ENCODE results near the gene UPF3A.
"Not testable (repeated sequence)": the region's sequence is repeated elsewhere in the genome, so short reads cannot be mapped to it uniquely, and the experiment has no call there.

Gene UPF3A

GRCh38 chr13:114249077-114249476 lies 32.3 kb upstream of the UPF3A start:
- Histone ChIP-seq H3K4me3 (ENCODE audit: insufficient read depth in 1 of 2, low read depth in 1 of 2, low read length in 2 of 2) (no peak overlapping the region), H3K23ac (ENCODE audit: low read length in 2 of 2) (no peak overlapping the region), H3K27me3 (ENCODE audit: control insufficient read depth in 1 of 2, insufficient read depth in 1 of 2, low read length in 2 of 2) (no peaks in the 10 kb centered on the region), H3K9me3 (ENCODE audit: control insufficient read depth, low read length) (no peaks in the 10 kb centered on the region), H3K4me2 (ENCODE audit: low read length, poor library complexity, severe bottlenecking) (no peak overlapping the region), H4K8ac (ENCODE audit: low read length) (no peak overlapping the region), H2BK12ac (ENCODE audit: low read length in 2 of 2) (no peak overlapping the region), H3K4me1 (ENCODE audit: control insufficient read depth, insufficient read depth, low read depth, low read length) (peaks cover 5% of the 10 kb centered on the region), H3K4ac (ENCODE audit: low read depth in 1 of 2, low read length in 2 of 2) (no peak overlapping the region), H2BK5ac (ENCODE audit: low read depth, low read length, poor library complexity, severe bottlenecking) (no peak overlapping the region), H2BK15ac (ENCODE audit: low read depth, poor library complexity, severe bottlenecking) (no peak overlapping the region), H2AFZ (ENCODE audit: low read depth, low read length) (no peak overlapping the region), H4K91ac (ENCODE audit: low read length) (no peak overlapping the region), H3K9ac (ENCODE audit: low read length) (no peak overlapping the region), H3K36me3 (ENCODE audit: control insufficient read depth in 1 of 2, insufficient read depth in 2 of 2, low read depth in 1 of 2, low read length in 2 of 2) (peaks cover 36 to 97% of the 10 kb centered on the region in 2 experiments), H3K27ac (ENCODE audit: low read length, poor library complexity, severe bottlenecking) (no peak overlapping the region), H3K14ac (ENCODE audit: low read length in 2 of 2) (no peak overlapping the region), H2BK120ac (ENCODE audit: low read depth, low read length) (no peak overlapping the region), H3K79me1 (replicated peaks; ENCODE audit: low read length, poor library complexity, severe bottlenecking) (peaks cover 20% of the 10 kb centered on the region), H3K18ac (ENCODE audit: low read depth in 1 of 2, low read length in 2 of 2) (no peak overlapping the region), H2AK5ac (ENCODE audit: low read length, severe bottlenecking) (no peak overlapping the region)
- DNase-seq: no peak
- WGBS: 98% methylated on average over 6 of the region's 7 CpGs

- H3K27me3 ChIP-seq (ENCODE audit: control insufficient read depth in 1 of 2, insufficient read depth in 1 of 2, low read length in 2 of 2): not testable (repeated sequence)
Measured at GRCh38 chr13:114251639-114252440, 29.6 kb upstream of the UPF3A start.

GRCh38 chr13:114256547-114256946 lies 24.9 kb upstream of the UPF3A start:
- 93% methylated on average over 1 of the region's 1 CpG for WGBS
- H3K18ac ChIP-seq (ENCODE audit: low read depth in 1 of 2, low read length in 2 of 2): no peak overlapping the region
- no peak overlapping the region for H2BK15ac ChIP-seq (ENCODE audit: low read depth, poor library complexity, severe bottlenecking)
- no peaks in the 10 kb centered on the region for H3K27me3 ChIP-seq (ENCODE audit: control insufficient read depth in 1 of 2, insufficient read depth in 1 of 2, low read length in 2 of 2)
- no peak overlapping the region for H2BK12ac ChIP-seq (ENCODE audit: low read length in 2 of 2)
- H3K4me3 ChIP-seq (ENCODE audit: insufficient read depth in 1 of 2, low read depth in 1 of 2, low read length in 2 of 2): no peak overlapping the region
- H4K8ac ChIP-seq (ENCODE audit: low read length): no peak overlapping the region
- no peak overlapping the region for H3K9ac ChIP-seq (ENCODE audit: low read length)
- no peak overlapping the region for H3K4ac ChIP-seq (ENCODE audit: low read depth in 1 of 2, low read length in 2 of 2)
- H3K79me1 ChIP-seq (replicated peaks; ENCODE audit: low read length, poor library complexity, severe bottlenecking): peaks cover 23% of the 10 kb centered on the region
- no peak overlapping the region for H2BK120ac ChIP-seq (ENCODE audit: low read depth, low read length)
- no peak overlapping the region for H3K14ac ChIP-seq (ENCODE audit: low read length in 2 of 2)
- H3K23ac ChIP-seq (ENCODE audit: low read length in 2 of 2): no peak overlapping the region
- H3K36me3 ChIP-seq (ENCODE audit: control insufficient read depth in 1 of 2, insufficient read depth in 2 of 2, low read depth in 1 of 2, low read length in 2 of 2): peaks cover 16 to 97% of the 10 kb centered on the region in 2 experiments
- no peak for DNase-seq
- no peak overlapping the region for H3K4me2 ChIP-seq (ENCODE audit: low read length, poor library complexity, severe bottlenecking)
- no peak overlapping the region for H3K27ac ChIP-seq (ENCODE audit: low read length, poor library complexity, severe bottlenecking)
- no peak overlapping the region for H2AFZ ChIP-seq (ENCODE audit: low read depth, low read length)
- H3K9me3 ChIP-seq (ENCODE audit: control insufficient read depth, low read length): no peaks in the 10 kb centered on the region
- H3K4me1 ChIP-seq (ENCODE audit: control insufficient read depth, insufficient read depth, low read depth, low read length): peaks cover 2% of the 10 kb centered on the region
- H2AK5ac ChIP-seq (ENCODE audit: low read length, severe bottlenecking): no peak overlapping the region
- H4K91ac ChIP-seq (ENCODE audit: low read length): no peak overlapping the region
- H2BK5ac ChIP-seq (ENCODE audit: low read depth, low read length, poor library complexity, severe bottlenecking): no peak overlapping the region

More at GRCh38 chr13:114251639-114252440, 29.6 kb upstream of the UPF3A start:
- H2BK12ac ChIP-seq (ENCODE audit: low read length in 2 of 2); H3K4ac ChIP-seq (ENCODE audit: low read depth in 1 of 2, low read length in 2 of 2); H3K23ac ChIP-seq (ENCODE audit: low read length in 2 of 2); H4K8ac ChIP-seq (ENCODE audit: low read length); H4K91ac ChIP-seq (ENCODE audit: low read length); H2BK15ac ChIP-seq (ENCODE audit: low read depth, poor library complexity, severe bottlenecking); H3K4me2 ChIP-seq (ENCODE audit: low read length, poor library complexity, severe bottlenecking); H2BK120ac ChIP-seq (ENCODE audit: low read depth, low read length); H3K27ac ChIP-seq (ENCODE audit: low read length, poor library complexity, severe bottlenecking); H3K14ac ChIP-seq (ENCODE audit: low read length in 2 of 2); H3K4me1 ChIP-seq (ENCODE audit: control insufficient read depth, insufficient read depth, low read depth, low read length); H2BK5ac ChIP-seq (ENCODE audit: low read depth, low read length, poor library complexity, severe bottlenecking); H3K4me3 ChIP-seq (ENCODE audit: insufficient read depth in 1 of 2, low read depth in 1 of 2, low read length in 2 of 2); DNase-seq; H3K9ac ChIP-seq (ENCODE audit: low read length); H2AFZ ChIP-seq (ENCODE audit: low read depth, low read length); H3K9me3 ChIP-seq (ENCODE audit: control insufficient read depth, low read length); H3K18ac ChIP-seq (ENCODE audit: low read depth in 1 of 2, low read length in 2 of 2); H2AK5ac ChIP-seq (ENCODE audit: low read length, severe bottlenecking): not testable (repeated sequence)
- 96% methylated on average over 1 of the region's 1 CpG for WGBS
- Histone ChIP-seq H3K36me3 (ENCODE audit: control insufficient read depth in 1 of 2, insufficient read depth in 2 of 2, low read depth in 1 of 2, low read length in 2 of 2) (peaks cover 28 to 97% of the 10 kb centered on the region in 2 experiments), H3K79me1 (replicated peaks; ENCODE audit: low read length, poor library complexity, severe bottlenecking) (peaks cover 18% of the 10 kb centered on the region)

GRCh38 chr13:114257014-114257413 lies 24.4 kb upstream of the UPF3A start:
- H3K4me3 ChIP-seq (ENCODE audit: insufficient read depth in 1 of 2, low read depth in 1 of 2, low read length in 2 of 2): no peak overlapping the region
- H2BK120ac ChIP-seq (ENCODE audit: low read depth, low read length): no peak overlapping the region
- no peak overlapping the region for H3K14ac ChIP-seq (ENCODE audit: low read length in 2 of 2)
- H2AFZ ChIP-seq (ENCODE audit: low read depth, low read length): no peak overlapping the region
- H3K9ac ChIP-seq (ENCODE audit: low read length): no peak overlapping the region
- H3K36me3 ChIP-seq (ENCODE audit: control insufficient read depth in 1 of 2, insufficient read depth in 2 of 2, low read depth in 1 of 2, low read length in 2 of 2): peaks cover 18 to 97% of the 10 kb centered on the region in 2 experiments
- no peaks in the 10 kb centered on the region for H3K9me3 ChIP-seq (ENCODE audit: control insufficient read depth, low read length)
- H3K4me1 ChIP-seq (ENCODE audit: control insufficient read depth, insufficient read depth, low read depth, low read length): peaks cover 3% of the 10 kb centered on the region
- no peak overlapping the region for H4K91ac ChIP-seq (ENCODE audit: low read length)
- no peaks in the 10 kb centered on the region for H3K27me3 ChIP-seq (ENCODE audit: control insufficient read depth in 1 of 2, insufficient read depth in 1 of 2, low read length in 2 of 2)
- no peak overlapping the region for H3K18ac ChIP-seq (ENCODE audit: low read depth in 1 of 2, low read length in 2 of 2)
- H3K4me2 ChIP-seq (ENCODE audit: low read length, poor library complexity, severe bottlenecking): no peak overlapping the region
- H3K79me1 ChIP-seq (replicated peaks; ENCODE audit: low read length, poor library complexity, severe bottlenecking): peaks cover 22% of the 10 kb centered on the region
- no peak overlapping the region for H3K23ac ChIP-seq (ENCODE audit: low read length in 2 of 2)
- H2BK12ac ChIP-seq (ENCODE audit: low read length in 2 of 2): no peak overlapping the region
- H2BK15ac ChIP-seq (ENCODE audit: low read depth, poor library complexity, severe bottlenecking): no peak overlapping the region
- no peak overlapping the region for H3K4ac ChIP-seq (ENCODE audit: low read depth in 1 of 2, low read length in 2 of 2)
- no peak overlapping the region for H2AK5ac ChIP-seq (ENCODE audit: low read length, severe bottlenecking)
- DNase-seq: no peak
- 97% methylated on average over 4 of the region's 4 CpGs for WGBS
- H4K8ac ChIP-seq (ENCODE audit: low read length): no peak overlapping the region
- H3K27ac ChIP-seq (ENCODE audit: low read length, poor library complexity, severe bottlenecking): no peak overlapping the region
- H2BK5ac ChIP-seq (ENCODE audit: low read depth, low read length, poor library complexity, severe bottlenecking): no peak overlapping the region

Data from mesenchymal stem cell (in vitro differentiated cells and primary cell).